Activated CD4-positive, alpha-beta T cell treated with anti-CD3 and anti-CD28 coated beads for 4 hours (primary cell): ENCODE data around the gene CAMTA1.

ENCODE experiments used
- DNase-seq, 2 donors: peaks; one replicate each; pipeline ENCODE4 v3.0.0-alpha.2; 2020

The CAMTA1 gene

DNA sequence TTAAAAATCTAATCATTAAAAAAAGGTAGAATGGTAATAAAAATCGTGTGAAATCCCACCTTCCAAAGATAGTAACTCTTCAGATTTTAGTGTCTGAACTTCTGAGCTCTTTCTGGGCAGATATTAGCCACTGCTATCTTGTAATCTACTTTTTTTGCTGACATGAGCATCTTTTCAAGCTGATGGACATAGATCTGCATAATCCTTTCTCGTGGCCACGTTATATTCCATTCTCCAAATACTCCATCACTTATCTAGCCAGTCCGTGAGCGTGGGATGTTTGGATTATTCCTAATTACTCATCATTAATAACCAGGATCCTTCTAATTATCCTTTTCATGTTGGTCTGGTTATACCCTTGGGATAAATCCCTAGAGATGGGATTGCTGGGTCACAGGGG lies 731.7 kb downstream of the CAMTA1 start:
- DNase-seq: no peak

DNA sequence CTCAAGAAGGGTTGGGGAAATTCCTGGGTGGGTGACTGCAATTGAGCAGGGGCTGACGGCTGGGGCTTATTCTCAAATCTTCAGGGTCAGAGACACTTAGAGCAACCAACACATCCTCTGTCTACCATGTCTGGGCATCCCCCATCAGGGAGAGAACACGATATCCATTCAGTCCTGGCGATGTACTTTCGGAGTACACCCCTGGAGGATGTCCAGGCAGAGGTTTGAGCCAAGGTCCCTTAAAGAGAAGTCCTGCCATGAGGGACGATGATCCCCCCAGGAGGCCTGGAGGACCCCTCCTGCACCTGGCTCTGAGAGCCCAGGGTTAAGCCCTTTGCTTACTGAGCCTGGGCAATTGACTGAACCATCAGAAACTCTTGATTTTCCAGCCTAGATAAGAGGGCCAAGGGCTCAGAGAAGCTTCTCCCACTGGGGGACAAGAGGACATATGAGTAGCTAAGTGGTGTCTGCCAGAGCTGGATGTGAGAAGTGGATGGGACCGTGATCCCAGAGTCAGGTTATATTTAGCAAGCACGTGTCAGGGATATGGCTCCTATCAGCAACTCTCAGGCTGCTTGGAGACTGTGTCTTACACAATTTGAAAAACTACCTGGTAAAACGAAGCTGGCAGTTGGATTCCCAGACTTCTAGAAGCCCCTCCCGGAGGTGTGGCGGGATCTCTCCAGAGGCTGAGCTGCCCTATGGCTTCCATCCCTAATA lies 732.5 kb downstream of the CAMTA1 start:
- no peak for DNase-seq

DNA sequence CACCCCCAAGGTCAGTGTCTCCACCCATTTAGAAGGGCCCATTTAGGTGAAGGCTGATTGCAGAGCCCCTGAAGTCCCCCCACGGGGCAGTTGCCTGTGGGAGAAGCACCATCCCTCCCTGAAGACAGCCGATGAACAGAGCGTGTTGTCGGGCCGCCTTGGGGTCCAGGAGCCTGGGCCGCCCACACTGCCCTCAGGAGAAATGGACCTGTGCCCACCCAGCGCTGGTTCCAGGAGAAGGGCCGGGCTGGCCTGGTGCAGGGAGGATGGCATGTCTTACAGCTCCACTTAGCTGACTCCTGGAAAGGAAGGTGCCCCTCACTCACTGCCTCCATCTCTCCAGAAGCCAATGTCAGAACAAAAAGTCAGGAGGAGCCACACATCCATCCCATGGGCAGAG lies 733.2 kb downstream of the CAMTA1 start:
- DNase-seq: no peak

GRCh38 chr1:7519181-7519860 lies 734.1 kb downstream of the CAMTA1 start:
- DNase-seq: no peak

GRCh38 chr1:7519861-7520395 lies 734.7 kb downstream of the CAMTA1 start:
- no peak for DNase-seq

DNA sequence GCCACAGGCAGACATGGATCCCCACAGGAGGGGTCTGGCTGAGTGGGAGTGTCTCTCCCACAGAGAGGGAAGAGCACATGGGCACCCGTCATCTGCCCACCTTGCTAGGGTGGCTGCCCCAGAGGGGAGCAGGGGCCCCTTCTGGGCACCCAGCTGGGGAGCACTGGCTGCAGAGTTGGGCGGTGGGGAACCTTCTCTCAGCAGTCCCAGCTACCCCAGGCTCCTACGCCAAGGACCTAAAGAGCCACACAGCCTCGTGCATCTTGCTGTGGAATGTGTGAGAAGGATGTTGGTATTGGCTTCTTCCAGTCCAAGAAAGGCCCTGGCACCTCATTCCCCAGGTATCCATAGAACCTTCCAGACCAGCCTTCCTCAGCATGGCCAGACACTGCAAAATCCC lies 735.2 kb downstream of the CAMTA1 start:
- no peak for DNase-seq

- no peak for DNase-seq
These were observed 739.4 kb downstream of the CAMTA1 start for GRCh38 chr1:7524341-7525337.

- DNase-seq: no peak
These were observed 740.2 kb downstream of the CAMTA1 start for GRCh38 chr1:7525338-7526063.

DNA sequence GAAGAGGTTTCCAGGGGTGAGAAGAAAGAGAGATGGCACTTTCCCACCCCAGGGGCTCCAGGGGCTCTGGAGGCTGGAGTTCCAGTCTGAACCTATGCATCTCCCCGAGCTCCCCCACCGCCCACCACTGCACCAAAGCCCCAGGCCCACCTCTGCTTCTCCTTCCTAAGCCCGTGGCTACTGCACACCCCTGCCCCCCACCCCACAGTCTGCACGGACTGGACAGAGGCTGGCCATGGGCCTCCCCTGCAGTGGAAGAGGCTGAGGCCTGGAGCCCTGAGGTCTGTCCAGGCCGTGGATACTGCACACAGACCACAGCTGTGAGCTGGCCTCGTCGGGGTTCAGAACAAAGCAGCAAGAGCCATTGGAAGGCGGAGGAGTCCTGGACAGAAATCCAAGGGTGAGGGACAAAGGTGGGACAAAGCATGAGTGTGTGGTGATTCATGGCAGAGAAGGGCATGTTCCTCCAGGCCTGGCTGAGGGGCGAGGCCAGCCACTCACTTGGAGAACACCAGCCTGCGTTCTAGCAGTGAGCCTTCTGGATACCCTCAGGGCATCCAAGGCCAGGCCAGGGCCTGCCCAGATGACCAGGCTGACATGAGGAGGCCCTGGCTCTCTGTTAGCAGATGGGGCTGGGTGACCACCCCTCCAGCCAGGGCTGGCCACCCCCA lies 741.1 kb downstream of the CAMTA1 start:
- DNase-seq: no peak

GRCh38 chr1:7526867-7527732 lies 741.8 kb downstream of the CAMTA1 start:
- no peak for DNase-seq

DNA sequence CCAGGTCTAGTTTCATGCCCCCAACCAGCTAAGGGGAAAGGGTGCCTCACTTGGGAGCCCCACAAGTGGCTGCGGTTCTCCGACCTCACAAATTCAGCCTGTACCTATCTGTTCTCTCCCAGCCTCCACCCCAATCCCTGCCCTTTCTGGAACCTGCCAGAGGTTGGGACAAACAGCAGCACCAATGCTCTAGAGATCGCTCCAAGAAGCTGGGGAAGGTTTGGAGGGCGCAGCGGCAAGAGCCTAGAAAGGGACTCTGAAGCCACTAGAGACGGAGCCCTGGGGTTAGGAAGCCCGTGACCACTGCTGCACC lies 742.4 kb downstream of the CAMTA1 start:
- no peak for DNase-seq

GRCh38 chr1:7528386-7529198 lies 743.3 kb downstream of the CAMTA1 start:
- no peak for DNase-seq

DNA sequence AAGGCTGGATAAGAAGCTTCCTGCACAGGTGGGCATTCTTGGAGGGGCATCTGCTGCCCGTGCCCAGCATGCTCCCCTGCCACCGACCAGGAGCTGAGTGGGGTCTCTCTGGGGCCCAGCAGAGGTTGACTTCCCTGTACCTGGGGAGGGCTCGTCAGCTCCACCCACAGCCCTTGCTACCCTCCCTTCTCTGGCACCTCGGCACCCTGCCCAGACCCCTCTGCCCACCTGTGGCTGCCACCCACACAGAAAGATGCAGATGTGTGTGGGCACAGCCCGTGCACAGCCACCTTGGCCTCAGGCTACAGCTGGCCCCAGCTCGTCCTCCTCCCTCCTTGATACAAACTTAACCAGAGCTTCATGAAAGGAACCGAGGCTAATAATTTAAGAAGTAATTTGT lies 744.7 kb downstream of the CAMTA1 start:
- no peak for DNase-seq

DNA sequence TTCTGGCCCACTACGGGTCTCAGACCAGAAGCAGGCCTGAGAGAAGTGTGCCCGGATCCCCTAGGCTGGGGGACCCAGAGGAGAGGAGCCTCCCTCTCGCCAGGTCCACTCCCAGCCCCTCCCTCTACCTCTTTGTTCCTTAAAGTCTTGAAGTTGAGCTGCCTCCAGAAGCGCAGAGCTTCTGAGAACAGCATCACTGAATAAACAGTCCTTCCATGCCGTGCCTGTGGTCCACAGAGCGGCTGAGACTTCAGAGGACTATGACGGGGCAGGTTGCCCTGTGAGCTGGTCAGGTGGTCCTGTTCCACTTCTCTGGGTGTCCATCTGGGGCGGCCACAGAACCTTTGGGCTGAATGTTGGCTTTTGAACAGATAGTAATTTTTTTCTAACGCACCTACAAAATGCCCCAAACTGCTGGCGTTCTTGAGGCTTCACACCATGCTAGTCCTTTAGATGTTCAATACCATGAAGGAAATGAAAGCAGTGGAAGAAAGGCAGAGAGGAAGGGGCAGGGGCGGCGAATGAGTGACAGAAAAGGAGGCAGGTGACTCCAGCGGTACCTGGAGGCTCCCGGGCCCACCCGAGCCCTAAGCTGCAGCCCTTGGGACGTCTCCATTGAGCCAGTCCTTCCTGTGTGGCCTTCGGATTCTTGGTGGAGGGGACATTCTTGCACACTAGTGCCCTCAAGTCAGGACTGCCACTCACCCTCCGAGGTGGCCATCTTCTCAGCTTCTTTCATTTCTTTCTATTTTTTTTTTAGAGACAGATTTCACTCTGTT lies 746.5 kb downstream of the CAMTA1 start:
- DNase-seq: no peak

DNA sequence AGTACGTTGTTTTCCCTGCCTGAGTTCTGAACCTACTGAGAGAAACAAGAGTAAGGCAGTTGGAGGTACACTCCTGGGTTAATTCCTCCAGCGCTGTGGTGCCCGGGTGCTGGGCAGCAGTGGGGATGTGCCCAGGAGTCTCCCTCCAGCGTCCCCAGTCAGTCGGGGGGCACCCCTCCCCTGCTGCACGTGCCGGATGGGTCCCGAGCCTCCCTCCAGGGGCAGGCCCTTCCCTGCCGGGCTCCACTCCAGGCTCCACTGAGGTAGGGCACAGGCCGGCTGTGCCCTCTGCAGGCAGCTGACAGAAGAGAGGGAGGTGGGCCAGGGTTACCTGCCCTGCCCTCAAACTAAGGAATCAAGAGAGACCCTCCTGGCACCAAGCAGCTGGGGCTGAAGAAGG lies 747.8 kb downstream of the CAMTA1 start:
- no peak for DNase-seq

DNA sequence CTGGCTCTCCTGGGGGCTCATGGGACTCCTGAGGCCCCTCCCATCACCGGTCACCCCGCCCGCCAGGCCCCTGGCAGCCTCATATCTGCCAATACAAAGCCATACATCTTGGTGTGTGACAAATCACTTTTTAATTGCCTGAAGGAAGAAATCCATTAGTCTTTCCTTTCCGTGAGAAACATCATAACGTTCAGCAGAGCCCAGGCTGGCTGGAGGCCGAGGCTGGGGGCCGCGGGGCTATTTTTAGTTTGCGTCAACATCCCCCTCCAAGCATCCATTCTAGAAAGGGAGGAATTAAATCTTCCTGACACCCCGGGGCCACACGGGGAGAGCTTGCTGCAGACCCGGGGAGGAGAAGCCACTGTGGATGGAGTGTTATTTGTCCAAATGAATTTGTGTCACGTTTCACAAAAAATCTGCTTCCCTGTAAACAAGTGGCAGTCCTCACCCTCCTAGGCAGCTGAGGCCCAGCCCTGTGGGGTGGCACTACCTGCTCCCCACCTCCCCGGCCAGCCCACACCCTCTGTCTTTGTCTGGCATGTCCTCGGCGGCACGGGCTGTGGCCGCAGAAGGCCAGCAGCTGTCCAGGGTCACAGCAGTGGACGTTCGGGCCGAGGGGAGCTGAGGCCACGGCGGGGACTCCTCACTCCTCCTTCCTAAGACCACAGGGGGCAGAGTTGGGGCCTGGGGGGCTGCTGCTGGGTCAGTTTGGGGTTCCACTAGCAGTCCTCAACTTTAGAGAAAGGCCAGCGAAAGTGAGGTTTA lies 749.0 kb downstream of the CAMTA1 start:
- DNase-seq: no peak

- DNase-seq: no peak
These were observed 749.8 kb downstream of the CAMTA1 start for GRCh38 chr1:7535016-7535415.
